Esophagus (tissue), 2 donors: ENCODE data around the gene CAMK2A. TPM values are rescaled to one million over a fixed set of nuclear protein-coding genes. Genes with fewer than 3 reads are reported as not detected.
A peak's percentile ranks its signal among the peaks of the same experiment; 100 is the strongest.

Experiments used
- H3K27ac ChIP-seq, 2 donors: one replicate each; pipeline ENCODE4 v1.5.1; 2013; ENCODE audit warnings: low read depth in 2 of 2, mild to moderate bottlenecking in 2 of 2, inconsistent platforms in 1 of 2, low read length in 1 of 2, moderate library complexity in 1 of 2
- H3K27me3 ChIP-seq, 2 donors: one replicate each; pipeline ENCODE4 v1.6.1; 2013; ENCODE audit warnings: low read length in 2 of 2, control low read depth in 1 of 2, mild to moderate bottlenecking in 1 of 2; ENCODE audit not compliant: insufficient read depth in 2 of 2, control insufficient read depth in 1 of 2
- H3K36me3 ChIP-seq, 2 donors: one replicate each; pipeline ENCODE4 v1.6.1; 2013; ENCODE audit warnings: low read length in 1 of 2; ENCODE audit not compliant: control insufficient read depth in 2 of 2, insufficient read depth in 2 of 2
- H3K4me1 ChIP-seq, 2 donors: one replicate each; pipeline ENCODE4 v1.6.1; 2013; ENCODE audit warnings: low read length in 1 of 2; ENCODE audit not compliant: control insufficient read depth in 2 of 2, insufficient read depth in 2 of 2
- H3K4me3 ChIP-seq, 2 donors: one replicate each; pipeline ENCODE4 v1.5.1; 2013; ENCODE audit warnings: low read length in 2 of 2, mild to moderate bottlenecking in 2 of 2, low read depth in 1 of 2, moderate library complexity in 1 of 2
- H3K9me3 ChIP-seq, 2 donors: one replicate each; pipeline ENCODE4 v1.6.1; 2013; ENCODE audit warnings: mild to moderate bottlenecking in 2 of 2, low read depth in 1 of 2, low read length in 1 of 2, moderate library complexity in 1 of 2; ENCODE audit not compliant: control insufficient read depth in 2 of 2, insufficient read depth in 1 of 2
- WGBS, 2 donors: extraction: QIAGEN DNeasy Blood & Tissue Kit; methylation state at CpG; one replicate each; pipeline ENCODE4 v1.1.7; 2013; 5-methylcytosine and 5-hydroxymethylcytosine counted together
- polyA plus RNA-seq, 2 donors: library from polyadenylated mRNA; stranded (reverse); fragments of 200-250 nt; gene quantifications; one replicate each; pipeline ENCODE4 v1.2.3, GENCODE V29; 2013
- donor health status: healthy with polysubstance abuse.
- donor health status: Bipolar disorder and iron deficiency.

CAMK2A gene
- polyA plus RNA-seq, 2 donors: 0.11 to 0.24 TPM

DNA sequence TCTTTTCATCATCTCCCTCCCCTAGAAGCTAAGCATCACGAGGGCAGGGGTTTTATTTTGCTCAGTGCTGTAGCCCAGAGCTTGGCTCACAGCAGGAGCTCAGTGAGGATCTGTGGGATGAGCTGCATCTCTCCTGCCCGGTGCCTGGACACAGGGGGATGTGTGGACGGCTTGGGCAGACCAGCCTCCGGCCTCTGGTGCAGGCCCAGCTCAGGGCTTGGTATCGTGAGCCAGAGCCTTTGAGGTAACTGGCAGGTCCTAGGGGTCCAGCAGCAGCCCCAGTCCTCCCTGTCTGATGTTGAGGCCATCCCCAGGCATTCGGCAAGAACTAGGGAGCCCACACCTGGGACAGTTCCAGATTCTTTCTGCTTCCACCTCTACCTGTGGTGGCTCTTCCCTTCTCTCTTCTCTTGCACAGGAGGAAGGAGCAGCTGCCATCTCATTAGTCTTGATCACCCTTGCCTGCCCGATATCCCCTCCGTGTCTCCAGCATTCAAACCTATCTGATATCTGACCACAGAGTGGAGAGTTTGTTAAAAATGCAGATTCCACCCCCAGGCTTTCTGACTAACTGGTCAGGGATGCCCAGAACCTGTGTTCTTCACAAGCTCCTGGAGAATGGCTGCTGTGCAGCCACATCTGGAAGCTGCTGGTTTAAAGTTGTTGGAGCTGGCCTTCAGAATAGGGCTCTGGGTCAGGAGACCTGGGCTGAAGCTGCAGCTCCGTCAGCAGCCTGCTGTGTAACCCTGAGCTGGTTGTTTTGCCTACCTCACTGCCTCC lies 107.6 kb downstream of the CAMK2A start:
- 81 to 90% methylated on average over 9 of the region's 9 CpGs for whole genome bisulfite sequencing, 2 donors
- Histone ChIP-seq H3K36me3 (no peaks in the 10 kb centered on the region), H3K4me3 (no peak overlapping the region), H3K4me1 (peaks cover 0 to 2% of the 10 kb centered on the region in 2 donors), H3K27ac (no peak overlapping the region), H3K27me3 (no peaks in the 10 kb centered on the region), H3K9me3 (no peaks in the 10 kb centered on the region)

DNA sequence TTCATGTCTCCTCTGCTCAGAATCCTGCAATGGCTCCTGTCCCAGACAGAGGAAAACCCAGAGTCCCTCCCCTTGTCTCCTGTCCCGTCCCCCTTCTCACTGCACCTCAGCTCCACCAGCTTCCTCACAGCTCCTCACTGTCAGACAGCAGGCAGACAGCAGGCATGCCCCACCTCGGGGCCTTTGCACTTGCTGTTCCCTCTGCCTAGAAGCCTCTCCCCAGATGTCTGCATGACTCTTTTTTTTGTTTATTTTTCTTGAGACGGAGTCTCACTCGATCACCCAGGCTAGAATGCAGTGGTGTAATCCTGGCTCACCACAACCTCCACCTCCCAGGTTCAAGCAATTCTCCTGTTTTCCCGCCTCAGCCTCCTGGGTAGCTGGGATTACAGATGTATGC lies 108.5 kb downstream of the CAMK2A start:
- Histone ChIP-seq H3K27ac (peak overlapping the region; percentile 72 to 75), H3K27me3 (no peaks in the 10 kb centered on the region), H3K9me3 (no peaks in the 10 kb centered on the region), H3K4me1 (peaks cover 0 to 2% of the 10 kb centered on the region in 2 donors), H3K4me3 (no peak overlapping the region), H3K36me3 (no peaks in the 10 kb centered on the region)
- 61 to 63% methylated on average over 5 of the region's 5 CpGs for WGBS, 2 donors

DNA sequence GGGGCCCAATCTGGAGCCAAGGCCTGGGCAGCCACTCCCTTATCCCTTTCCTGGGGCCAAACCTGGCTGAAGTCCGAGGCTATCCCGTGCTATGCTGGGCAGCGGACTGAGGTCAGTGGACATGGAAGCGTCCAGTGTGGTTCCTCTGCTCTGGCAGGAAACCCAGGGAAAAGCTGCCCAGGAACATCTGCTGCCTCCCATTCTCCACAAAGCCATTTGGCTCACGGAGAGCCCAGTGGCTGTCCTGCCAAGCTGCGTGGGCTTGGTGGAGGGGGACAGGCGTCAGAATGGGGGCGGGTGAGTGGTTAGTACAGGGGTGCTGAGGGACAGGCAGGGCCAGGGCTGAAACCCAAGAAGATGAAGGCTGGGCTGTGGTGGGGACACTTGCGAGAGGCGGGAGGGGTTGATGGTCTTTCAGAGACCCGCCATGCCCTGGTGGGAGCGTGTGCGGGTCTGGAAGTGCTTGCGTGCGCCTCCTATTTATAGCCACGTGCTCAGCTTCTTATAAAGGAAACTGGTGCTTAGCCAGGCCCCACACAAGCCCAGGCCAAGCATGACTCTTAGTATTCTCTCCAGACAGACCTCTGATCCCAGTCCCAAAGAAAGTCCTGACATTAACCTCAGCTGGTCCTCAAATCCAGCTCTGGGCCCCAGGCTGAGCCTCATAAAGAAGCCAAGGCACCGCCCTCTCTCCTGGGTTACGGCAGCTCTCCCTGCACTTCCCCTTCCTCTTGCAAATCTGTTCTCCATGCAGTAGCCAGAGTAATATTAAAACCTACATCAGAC lies 109.1 kb downstream of the CAMK2A start:
- H3K9me3 ChIP-seq: no peaks in the 10 kb centered on the region
- peak overlapping the region; percentile 72 to 75 for H3K27ac ChIP-seq
- no peaks in the 10 kb centered on the region for H3K36me3 ChIP-seq
- H3K4me1 ChIP-seq: peaks cover 0 to 2% of the 10 kb centered on the region in 2 donors
- no peak overlapping the region for H3K4me3 ChIP-seq
- H3K27me3 ChIP-seq: no peaks in the 10 kb centered on the region
- 61 to 62% methylated on average over 18 of the region's 18 CpGs for WGBS, 2 donors

DNA sequence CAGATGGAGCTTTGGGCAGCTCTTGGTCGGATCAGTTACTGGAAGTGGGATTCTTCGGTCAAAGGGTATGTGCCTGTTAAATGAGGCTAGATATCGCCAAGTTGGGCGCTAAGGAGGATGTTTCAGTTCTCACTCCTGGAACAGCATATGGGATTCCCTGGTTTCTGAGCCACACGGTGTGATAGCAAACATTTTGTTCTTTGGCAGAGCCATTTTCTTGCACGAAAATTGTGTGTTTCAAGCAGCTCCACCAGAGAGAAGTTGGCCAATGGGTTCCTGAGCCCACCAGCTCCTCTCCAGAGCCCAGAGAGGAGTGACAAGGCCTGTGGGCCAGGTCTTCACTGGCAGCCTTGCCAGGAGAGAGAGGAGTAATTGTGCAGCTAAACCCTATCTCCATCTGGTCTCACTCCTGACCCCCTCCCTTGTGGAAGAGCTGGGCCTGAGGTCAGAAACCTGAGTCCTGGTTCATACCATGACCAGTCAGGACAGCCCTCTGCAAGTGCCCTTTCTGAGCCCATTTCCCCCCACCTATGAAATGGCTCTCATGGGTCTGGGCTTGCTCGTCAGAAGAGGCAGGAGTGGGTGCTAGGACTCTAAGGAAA lies 110.5 kb downstream of the CAMK2A start:
- no peaks in the 10 kb centered on the region for H3K27me3 ChIP-seq
- H3K36me3 ChIP-seq: no peaks in the 10 kb centered on the region
- H3K9me3 ChIP-seq: no peaks in the 10 kb centered on the region
- peaks cover 0 to 2% of the 10 kb centered on the region in 2 donors for H3K4me1 ChIP-seq
- H3K27ac ChIP-seq: peak overlapping the region in 1 of 2 donors; percentile 75
- WGBS, 2 donors: 89 to 90% methylated on average over 7 of the region's 7 CpGs
- H3K4me3 ChIP-seq: no peak overlapping the region

DNA sequence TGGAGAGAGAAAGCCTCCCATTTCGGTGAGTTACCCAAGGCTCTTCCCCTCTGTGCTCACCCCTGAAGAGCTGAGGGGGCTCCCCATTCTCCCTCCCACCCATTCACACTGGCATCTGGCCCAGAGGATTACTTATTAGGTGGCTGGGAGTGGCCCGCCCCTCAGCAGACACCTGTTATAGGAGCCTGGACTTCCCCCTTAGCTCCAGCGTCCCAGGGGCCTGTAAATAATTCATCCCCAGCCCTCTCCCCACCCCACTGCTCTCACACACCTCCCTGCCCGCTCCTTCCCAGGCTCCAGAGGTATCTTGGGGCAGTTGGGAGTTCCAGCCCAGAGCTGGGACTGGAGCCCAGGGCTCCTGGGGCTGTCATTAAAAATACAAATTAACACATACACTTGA lies 111.3 kb downstream of the CAMK2A start:
- Histone ChIP-seq H3K4me1 (peaks cover 0 to 2% of the 10 kb centered on the region in 2 donors), H3K9me3 (no peaks in the 10 kb centered on the region), H3K36me3 (no peaks in the 10 kb centered on the region), H3K27me3 (no peaks in the 10 kb centered on the region), H3K27ac (no peak overlapping the region), H3K4me3 (no peak overlapping the region)
- 39 to 56% methylated on average over 4 of the region's 4 CpGs for WGBS, 2 donors

DNA sequence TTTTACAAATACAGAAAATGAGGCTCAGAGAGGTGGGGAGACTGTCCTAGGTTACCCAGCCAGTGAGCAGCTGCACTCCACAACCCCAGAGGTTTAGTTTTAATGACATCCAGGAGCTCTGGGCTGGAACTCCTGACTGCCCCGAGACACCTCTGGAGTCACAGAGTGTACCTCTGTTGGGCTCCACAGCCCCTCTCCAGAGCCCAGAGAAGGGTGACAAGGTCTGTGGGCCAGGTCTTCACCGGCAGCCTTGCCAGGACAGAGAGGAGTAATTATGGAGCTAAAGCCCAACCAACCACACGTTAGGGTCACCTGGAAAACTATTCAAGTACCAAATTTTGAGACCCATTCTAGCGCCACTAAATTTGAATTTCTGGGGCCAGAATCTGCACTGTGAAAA lies 111.9 kb downstream of the CAMK2A start:
- Histone ChIP-seq H3K4me1 (peaks cover 0 to 2% of the 10 kb centered on the region in 2 donors), H3K9me3 (no peaks in the 10 kb centered on the region), H3K27ac (no peak overlapping the region), H3K36me3 (no peaks in the 10 kb centered on the region), H3K27me3 (no peaks in the 10 kb centered on the region), H3K4me3 (no peak overlapping the region)
- WGBS, 2 donors: 70 to 74% methylated on average over 4 of the region's 4 CpGs

DNA sequence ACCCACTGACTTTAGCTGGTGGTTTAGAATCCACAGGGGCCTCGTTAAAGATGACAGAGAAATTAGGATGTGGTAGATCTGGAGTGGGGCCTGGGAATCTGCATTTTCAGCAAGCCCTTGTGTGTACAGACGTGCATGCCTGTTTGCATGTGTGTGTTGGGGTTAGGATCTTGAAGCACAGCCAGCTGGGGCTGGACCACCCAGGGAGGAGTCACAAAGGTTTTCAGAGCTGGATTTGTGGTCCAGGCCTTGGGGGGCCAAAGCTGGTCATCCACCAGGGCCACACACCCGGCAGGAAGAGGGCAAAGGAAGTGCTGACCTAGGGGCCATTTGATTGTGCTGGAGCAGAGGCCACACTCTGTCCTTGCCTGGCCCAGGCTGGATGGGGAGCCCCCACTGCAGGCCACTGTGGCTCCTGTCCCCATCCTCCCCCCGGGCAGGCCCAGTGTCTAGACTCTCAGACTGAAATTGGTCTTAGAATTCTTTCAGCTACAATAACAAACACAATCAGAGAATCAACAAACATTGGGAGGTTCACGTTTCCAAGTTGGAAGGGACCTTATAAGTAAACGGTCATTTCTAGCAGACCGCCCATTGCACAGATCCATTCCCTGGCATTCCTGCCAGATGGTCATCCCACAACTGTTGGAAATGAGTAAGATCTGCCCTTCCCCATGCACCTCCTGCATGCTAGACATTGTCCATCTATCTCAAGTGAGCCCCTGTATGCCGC lies 112.7 kb downstream of the CAMK2A start:
- H3K36me3 ChIP-seq: no peaks in the 10 kb centered on the region
- no peak overlapping the region for H3K27ac ChIP-seq
- H3K4me1 ChIP-seq: peaks cover 0 to 2% of the 10 kb centered on the region in 2 donors
- 73 to 78% methylated on average over 8 of the region's 8 CpGs for WGBS, 2 donors
- H3K9me3 ChIP-seq: no peaks in the 10 kb centered on the region
- no peak overlapping the region for H3K4me3 ChIP-seq
- H3K27me3 ChIP-seq: no peaks in the 10 kb centered on the region

DNA sequence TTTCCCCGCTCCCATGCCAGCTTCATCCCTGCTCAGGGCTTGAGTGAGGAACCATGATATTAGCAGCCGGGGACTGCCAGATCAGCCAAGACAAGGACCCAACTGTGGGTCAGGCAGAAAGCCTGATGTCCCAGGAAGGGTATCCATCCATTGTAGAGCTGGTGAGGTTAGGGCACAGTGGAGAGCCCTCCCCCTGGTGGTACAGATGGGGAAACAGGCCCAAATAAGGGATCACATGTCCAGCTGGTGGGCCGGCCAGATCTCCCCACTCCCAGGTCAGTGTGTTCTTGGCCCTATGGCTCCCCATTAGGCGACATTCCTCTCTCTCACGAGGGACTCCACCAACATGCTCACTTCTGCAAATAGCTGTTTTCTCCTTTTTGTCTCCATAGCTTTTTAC lies 114.0 kb downstream of the CAMK2A start:
- Histone ChIP-seq H3K4me1 (no peaks in the 10 kb centered on the region), H3K36me3 (no peaks in the 10 kb centered on the region), H3K4me3 (no peak overlapping the region), H3K27me3 (no peaks in the 10 kb centered on the region), H3K27ac (no peak overlapping the region), H3K9me3 (no peaks in the 10 kb centered on the region)
- 82 to 87% methylated on average over 5 of the region's 5 CpGs for WGBS, 2 donors

DNA sequence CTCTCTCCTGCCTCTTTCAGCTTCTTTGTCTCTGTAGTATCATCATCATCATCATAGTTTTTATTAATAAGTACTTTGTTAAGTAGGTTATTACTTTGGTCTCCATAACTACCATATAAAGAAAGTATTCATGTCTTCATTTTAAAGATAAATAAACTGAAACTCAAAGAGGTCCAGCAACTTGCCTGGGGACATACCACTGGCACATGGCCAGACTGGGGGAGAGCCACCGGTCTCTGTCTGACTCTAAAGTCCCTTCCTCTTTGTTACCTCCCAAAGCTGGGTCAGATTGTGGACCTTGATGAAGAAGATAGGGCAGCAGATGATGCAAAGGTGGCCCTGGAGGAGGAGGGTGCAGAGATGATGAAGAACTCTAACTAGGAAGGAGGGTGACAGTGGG lies 114.5 kb downstream of the CAMK2A start:
- H3K9me3 ChIP-seq: no peaks in the 10 kb centered on the region
- no peaks in the 10 kb centered on the region for H3K36me3 ChIP-seq
- no peak overlapping the region for H3K4me3 ChIP-seq
- H3K4me1 ChIP-seq: no peaks in the 10 kb centered on the region
- no peaks in the 10 kb centered on the region for H3K27me3 ChIP-seq
- WGBS, 2 donors: 30 to 59% methylated on average over 1 of the region's 1 CpG
- no peak overlapping the region for H3K27ac ChIP-seq
